Activated T-cell treated with anti-CD3 and anti-CD28 coated beads for 4 hours (primary cell): ENCODE data around the gene PMEPA1.

Experiments used
- DNase-seq: peaks from one replicate; pipeline ENCODE4 v3.0.0-alpha.2; 2020

Gene PMEPA1

DNA sequence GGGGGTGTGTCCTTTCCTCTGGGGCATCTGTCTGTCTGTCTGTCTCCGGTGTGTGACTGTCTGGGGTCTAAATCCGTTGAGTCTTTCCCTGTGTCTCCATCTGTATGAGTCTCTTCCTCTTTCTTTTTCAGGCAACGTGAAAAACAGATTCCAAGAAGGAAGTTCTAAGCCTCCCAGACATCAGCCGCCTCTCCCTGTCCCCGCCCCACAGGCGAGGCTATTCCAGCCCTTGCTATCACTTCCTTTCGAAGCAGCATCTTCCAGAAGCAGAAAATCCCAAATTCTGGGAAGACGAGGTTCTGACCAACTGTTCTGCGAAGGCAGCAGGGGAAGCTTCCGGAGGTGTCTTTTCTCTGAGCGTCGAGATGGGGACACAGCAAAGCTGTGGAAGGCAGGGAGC lies 34.0 kb downstream of the PMEPA1 start:
- no peak for DNase-seq

DNA sequence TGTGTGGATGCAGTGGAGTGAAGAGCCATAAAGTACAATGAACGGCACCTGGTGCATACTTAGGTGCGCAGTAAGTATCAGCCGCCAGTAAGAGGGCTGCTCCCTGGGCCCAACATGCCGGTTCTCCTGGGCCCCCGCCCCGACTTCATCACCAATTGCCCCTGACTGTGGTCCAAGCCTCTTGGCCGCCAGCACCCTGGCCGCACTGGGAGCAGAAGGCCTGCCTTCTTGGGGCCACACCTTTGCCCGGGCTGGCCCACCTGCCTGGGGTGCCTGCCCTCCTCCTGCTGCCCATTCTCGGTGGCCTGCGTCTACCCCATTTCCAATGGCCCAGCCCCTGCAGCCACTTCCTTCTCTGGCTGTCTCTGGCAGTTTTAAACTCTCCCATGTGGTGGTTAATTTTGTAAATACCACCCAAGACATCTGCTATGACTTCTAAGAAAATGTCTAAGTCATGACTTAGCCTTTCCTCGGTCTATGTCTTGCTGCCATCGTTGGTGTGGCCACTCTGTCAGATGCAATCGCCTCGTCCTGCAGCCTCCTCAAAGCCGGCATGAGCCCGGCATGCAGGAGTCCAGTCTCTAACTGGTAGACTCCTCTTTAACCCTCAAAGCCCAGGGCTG lies 36.8 kb downstream of the PMEPA1 start:
- DNase-seq = no peak

DNA sequence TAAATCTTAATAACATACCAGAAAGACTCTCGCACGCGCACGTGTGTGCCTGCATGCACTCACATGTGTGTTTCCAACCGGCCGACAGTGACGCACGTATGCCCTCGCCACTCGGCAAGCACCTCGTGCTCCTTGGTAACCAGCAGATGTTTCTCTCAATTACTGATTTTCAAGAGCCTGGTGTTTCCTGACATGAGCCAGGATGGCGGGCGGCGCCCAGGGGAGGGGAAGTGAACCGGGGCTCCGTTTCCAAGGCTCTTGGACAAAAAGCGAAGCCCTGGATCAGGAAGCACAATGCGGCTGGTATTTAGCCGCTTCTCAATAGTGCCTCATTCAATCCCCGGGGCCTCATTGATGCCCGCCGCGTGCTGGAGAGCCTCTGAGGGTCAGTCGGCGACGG lies 37.7 kb downstream of the PMEPA1 start:
- no peak for DNase-seq

DNA sequence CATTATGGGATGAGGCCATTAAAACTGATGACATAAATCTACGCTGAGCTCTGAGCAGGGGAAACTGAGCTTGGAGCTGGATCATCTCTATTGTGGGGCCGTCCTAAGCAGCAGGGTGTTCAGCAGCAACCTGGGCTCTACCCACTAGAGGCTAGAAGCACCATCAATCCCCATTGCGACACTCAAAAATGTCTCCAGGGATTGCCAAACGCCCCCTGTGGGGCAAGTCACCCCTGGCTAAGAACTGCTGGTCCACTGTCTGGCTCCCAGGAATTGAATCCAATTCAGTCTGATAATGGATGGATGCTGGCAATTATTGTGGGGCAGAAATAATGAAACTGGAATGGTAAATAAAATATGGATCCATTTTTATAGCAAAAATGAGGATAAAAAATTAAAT lies 38.2 kb downstream of the PMEPA1 start:
- no peak for DNase-seq

DNA sequence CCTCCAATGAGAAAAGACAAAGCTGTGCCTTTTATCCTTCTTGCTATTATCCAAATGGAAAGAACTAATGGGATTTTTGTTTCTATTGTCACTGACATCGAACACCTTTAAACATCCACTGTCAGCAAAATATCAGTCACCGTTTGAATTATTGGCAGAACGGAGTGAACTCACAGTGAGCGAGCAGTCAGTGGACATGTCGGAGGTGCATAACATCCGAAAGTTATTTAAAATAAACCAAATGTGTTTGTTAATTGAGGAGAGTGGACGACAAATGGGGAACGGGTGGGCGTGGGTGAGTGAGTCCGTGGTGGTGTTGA lies 38.8 kb downstream of the PMEPA1 start:
- DNase-seq = no peak

DNA sequence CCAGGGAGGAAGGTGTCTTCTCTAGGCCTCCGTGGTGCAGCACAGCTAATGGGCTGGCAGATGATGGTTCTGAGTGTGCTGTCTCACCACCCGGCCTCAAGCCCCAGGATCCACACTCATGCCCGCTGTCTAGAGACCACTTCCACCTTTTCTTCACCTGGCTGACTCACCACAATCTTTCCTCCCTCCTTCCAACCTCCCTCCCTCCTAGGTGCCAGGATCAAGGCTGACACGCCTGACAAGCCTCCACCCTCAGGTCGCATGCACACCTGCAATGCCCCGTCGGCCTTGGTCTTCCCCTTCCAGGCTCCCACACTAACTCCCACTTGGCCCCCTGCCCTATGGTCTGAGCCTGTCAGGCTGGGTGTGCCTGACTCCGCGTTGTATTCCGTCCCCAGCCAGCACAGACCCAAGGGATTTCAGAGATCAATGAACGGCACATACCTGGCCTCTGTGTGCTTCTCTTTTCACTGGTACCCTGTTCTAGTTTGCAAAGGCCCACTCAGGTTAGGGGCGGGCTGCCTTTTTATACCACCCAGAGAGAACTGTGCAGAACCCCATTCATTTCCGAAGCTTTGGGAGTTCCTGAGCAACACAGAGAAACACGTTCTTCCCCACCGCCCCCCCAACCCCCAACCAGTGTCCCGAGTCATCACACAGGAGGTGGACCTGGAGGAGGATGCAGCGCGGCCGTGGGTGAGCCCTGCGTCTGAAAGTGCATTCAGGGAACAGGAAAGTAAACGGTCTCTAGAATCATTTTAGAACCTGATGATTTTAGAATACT lies 39.3 kb downstream of the PMEPA1 start:
- DNase-seq = no peak

DNA sequence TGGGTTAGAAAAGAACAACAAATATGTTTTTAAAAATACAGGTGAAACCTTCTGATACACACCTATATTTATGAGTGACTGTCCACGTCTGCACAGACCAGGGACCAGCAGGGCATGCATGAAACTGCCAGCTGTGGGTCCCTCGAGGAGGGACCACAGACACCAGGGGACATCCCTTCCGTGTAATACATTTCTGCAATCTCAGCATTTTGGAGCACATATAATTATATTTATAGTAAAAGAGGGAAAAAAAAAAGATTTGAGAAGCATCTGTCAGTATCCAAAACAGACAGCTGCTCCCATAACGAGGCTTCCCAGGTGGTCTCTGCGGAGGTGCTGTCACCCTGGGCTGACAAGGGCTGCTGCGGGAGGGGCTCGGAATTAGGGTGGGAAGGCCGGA lies 40.2 kb downstream of the PMEPA1 start:
- DNase-seq = no peak

DNA sequence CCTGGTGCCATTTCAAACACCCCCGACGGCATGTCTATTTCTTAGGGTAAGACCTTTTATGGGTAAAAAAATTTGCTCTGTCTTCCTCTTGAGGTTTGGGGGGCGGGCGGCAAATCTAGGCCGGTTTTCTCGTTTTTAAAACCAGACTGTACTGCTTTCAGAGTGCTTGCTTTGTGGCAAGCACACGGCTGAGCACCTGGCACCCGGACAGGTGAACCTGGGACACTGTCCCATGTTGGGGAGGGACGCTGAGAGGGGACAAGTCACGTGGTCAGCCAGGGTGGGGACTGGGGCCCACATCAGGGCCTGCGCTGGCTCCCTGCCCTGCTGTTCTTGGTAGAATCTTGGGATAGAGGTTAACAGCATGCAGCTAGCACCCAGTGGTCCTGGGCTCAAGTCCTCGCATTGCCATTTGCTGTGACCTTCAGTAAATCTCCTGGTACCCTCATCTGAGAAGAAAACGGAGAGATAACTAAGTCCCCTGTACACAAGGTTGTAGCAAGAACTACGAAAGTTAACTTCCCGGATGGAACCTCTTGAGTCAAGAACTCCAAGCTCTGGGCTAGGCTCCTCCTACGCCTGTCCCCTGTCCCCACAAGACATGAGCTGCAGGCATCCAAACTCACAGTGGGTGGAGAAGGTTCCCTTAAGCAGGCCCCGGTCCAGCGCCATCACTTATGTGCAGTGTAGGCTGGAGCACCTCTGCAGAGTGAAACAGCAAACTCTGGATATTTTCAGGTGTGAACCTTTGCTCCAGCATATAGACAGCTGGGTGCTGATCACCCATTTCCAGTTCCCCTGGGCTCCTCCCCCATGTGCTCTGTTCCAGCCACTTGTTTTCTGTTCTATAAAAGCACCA lies 41.7 kb downstream of the PMEPA1 start:
- no peak for DNase-seq

DNA sequence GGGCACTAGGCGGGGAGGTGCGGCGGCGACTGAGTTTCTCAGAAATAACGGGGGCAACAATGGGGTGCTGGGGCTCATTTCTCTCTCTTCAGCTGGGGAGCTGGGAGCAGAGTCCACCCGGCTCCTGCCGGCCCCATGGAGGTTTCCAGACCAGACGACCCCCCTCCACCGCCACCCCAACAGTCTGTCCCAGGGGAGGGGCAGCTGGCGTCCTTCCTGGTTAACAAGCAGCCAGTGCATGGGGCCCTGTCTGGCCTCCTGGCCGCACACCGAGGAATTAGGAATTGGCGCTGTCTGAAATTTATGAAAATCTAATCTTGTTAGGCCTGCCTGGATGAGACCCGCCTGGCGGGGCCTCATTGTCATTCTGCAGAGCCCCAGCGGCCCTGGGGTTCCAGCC lies 42.4 kb downstream of the PMEPA1 start:
- no peak for DNase-seq

DNA sequence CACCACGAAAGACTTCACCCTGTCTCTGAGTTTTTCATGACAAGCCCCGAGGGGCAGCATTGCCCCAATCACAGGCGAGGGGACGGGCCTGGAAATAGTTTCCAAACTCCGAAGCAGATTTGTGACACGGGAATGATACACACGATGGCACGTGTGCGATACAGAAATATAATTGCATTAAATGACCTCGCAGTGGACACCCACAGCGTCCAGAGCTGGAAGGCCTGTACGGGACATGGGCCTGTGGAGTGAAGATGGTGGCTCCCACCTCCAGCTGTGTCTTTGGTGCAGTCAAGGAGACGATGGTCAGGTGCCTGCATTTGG lies 43.0 kb downstream of the PMEPA1 start:
- DNase-seq = no peak

DNA sequence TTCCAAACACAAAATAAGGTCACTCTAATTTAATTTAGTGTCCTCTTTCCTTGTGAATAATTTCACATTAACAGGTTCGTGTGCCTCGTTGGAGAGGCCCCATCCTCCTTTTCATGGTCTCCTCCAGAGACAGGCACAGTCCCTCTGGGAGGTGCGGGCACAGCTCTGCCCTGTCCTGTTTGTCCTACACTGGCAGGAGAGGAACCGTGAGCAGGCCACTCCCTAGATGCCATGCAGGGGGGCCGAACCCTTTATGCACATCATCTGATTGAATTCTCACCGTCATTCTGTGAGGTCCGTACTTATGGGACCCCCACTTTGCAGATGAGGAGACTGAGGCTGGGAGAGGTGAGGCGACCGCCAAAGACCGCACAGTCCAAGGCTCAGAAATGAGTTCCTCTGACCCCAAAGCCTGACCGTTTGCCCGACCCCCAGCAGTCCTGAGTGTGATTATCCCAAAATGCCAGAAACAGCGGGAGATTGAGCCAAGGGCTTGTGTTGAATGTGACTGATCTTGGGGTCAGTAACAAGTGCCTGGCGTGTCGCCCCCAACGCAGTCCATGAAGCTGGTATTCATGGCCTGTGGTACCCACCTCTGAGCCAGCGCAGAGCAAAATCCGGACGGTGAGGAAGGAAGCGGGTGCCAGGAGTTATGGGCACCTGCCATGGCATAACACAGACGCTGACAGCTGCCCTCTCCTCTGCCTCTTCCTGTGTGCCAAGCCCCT lies 43.5 kb downstream of the PMEPA1 start:
- DNase-seq = no peak

DNA sequence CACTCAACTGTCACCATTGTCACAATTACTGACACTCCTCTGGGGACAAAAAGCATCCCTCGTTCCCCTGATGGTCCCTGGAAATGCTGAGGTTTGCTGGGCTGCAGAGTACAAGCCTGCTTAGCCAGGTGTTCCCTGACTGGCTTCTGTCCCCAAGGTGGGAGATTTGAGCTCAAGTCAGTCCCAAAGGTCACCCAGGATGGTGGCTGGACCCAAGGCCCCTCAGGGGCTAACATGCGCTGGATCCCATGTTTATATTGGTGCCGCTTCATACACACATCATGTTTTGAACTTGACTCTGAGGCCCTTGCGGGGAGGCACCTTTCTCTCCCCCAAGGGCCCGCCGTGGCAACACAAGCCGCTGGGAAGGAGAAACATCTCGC lies 44.2 kb downstream of the PMEPA1 start:
- DNase-seq = no peak

DNA sequence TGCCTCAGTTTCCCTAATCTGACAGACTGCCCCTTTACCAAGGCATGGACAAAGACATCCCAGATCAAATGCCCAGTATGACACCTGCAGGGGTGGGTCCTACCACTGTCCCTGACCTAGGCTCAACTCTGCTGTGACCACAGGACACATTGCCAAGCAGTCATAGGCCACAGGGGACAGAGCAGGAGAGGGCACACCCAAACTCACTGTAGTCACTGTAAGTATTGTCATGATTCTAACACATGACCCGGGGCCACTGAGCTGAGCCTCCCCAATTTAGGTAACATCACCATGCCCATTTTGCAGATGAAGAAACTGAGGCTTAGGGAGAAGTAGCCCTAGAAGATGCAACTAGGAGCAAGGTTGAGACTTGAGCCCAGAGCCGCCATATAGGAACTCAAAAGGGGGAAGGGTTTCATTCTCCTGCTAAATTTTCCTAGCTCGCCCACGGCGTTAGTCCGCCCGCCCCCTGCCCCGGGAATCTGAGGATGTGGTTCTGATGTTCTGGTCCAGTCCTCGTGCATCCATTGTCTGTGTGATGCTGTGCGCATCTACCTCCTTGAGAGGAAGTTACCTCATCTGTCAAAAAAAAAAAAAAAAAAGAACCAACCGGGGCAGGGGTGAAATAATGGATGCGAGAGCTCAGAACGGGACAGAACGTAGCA lies 44.8 kb downstream of the PMEPA1 start:
- no peak for DNase-seq

DNA sequence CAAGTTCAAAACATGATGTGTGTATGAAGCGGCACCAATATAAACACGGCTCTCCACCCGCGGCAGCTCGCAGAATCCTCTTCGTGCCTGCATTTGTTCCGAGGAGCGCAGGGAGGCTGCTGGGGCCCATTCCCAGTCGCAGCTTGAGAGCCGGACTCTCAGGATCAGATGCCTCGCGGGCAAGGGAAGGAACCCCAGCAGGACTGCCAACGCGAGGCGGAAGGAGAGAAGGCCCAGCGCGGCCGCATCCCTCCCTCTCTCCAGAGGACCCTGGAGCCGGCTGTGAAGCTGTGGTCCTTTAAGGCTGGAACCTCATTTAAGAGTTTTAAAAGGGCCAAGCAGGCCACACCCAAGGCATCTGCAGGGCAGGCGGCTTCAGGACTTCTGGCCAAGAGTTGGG lies 45.3 kb downstream of the PMEPA1 start:
- no peak for DNase-seq

DNA sequence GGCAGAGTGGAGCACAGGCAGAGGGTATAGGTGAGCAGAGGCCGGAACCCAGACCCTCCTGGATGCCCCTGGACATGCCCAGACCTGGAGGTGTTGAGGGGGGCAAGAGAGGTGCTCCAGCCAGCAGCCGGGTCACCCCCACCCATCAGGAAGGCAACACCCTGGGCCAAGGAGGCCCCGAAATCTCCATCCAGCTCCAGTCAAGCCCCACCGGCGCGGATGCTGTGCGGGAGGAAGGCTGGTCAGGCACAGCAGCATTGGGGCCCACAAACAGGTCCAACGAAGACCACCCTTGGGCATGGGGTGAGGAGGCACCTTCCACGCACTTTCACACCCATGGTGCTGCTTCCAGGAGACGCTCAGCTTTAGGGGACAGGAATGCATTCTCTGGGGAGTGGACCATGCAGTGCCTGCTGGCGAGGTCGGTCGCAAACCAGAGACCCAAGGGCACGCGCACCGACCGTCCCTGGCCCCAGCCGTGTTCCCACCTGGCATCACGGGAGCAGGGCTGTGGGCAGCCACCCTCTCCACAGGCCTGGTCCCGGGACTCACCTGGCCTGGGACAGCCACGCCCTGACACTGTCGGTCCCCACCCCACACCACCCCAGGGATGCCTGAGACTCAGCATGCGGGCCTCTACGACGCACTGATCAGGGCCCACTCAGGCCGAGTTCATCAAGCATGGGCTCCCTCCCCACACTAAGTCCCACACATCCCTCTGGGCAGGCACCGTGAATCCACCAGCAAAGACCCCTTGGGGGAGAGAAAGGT lies 45.9 kb downstream of the PMEPA1 start:
- DNase-seq = no peak

DNA sequence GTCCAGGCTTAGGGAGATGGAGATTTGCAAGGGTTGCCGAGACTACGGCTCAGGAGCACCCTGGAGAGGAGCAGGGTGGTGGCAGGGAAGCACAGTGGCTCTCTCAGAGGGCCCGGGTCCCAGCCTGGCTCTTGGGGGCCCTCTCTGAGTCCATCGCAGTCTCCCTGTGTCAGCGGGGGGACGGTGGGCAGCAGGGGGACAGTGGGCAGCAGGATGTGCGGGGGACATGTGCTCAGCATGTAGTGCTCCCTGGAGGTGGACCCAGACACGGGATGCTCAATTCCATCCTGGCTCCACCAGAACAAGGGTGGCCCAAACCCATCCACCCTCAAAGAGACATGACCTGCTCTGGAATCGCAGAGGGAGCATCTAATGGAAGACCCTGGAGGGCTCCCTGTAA lies 46.6 kb downstream of the PMEPA1 start:
- DNase-seq = no peak

DNA sequence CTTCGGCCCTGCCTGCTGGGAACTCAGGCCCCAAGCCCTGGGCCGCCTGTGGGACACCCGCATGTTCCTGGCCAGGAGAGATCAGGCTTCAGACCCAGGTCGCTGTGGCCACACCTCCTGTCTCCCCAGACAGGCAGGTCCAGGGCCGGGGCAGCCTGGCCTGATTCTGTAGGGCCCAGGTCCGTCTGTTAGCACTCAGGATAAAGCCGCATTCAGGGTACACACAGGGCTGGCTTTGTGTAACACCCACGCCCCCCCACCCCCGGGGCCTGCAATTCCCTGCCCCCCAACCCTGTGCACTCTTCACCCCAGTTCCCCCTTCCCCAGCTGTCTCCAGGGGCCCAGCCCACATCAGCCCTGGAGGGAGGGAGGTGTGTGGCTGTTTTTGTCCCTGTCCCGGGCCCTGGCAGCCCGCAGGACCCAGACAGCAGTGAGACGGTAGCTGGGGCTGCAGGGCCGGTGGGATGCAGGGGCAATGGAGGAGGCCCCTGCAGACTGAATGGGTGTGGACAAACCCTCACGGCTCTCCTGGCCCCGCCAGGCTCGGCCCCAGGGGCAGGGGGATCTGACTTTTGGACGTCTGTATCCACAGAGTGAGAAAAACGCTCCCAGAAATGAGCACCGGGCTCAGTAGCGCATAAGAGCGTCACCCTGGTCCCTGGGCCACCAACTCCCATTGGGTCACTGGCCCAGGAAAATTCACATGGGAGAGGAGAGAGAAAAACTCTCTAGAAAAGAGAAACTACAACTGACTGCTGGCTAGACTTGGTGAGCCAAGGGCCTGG lies 47.2 kb downstream of the PMEPA1 start:
- DNase-seq = no peak

DNA sequence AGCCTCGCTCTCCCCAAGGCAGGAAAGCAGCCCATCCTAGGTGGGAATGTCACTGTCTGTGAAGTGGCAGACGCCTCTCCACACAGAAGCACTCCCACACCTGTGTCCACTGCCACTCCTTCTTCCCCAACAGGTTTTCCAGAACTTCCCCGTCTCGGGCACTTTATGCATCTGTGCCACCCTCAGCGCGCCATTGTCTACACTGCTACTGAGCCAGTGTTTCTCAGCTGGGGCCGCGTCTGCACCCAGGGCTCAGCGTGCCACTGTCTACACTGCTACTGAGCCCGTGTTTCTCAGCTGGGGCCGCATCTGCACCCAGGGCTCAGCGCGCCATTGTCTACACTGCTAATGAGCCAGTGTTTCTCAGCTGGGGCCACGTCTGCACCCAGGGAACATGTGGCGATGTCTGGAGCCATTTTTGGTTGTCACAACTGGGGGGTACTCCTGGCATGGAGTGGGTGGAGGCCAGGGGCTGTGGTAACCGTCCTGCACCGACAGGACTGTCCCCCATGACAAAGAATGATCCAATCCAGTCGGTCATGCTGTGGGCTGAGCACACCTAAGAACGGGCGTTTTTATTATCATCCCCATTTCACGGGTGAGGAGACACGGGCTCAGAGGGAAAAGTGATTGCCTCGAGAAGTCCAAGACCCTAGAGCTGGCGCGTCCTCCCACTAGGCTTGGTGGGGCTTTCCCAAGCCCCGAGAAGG lies 47.9 kb downstream of the PMEPA1 start:
- no peak for DNase-seq

DNA sequence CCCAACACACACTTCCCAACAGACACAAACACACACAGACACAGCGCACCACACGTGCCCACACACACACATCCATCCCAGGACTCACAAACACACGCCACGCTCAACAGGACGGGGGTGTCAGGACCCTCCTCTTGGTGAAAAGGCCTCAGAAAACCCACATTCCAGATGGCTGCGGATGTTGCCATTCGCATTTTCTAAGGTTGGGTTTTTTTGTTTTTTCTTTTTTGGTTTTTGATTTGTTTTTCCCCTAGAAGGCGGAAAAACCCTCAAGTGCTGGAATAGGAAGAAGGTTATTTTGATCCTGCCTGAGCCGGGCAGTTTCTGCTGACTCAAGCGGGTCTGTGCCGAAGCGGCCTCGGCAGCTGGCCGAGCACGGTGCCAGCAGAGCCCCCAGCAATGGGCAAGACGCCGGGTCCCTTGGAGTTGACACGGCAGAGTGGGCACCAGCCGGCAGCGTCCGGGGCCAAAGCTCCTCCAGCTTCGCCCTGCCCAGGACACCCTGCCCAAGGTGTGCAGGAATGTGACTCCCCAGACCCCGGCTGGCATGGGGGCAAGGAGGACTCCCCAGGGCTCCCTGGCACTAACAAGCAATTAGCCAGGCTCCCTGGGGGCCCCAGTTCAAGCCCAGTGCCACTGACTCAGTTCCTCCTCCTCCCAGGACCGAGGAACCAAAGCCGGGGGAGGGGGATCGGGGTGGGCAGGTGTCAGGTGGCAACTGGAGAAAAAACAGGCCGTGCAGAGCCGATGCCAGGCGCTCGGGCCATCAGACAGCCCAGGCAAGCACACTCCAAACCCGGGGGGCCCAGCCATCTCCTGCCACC lies 48.7 kb downstream of the PMEPA1 start:
- no peak for DNase-seq
